Measurements from ENCODE around the gene BCKDHB. TPM values are rescaled to one million over a fixed set of nuclear protein-coding genes. Genes with fewer than 3 reads are reported as not detected.

Gene BCKDHB
- total RNA-seq, 1 experiment from 2014 or later = 24.3 TPM

DNA sequence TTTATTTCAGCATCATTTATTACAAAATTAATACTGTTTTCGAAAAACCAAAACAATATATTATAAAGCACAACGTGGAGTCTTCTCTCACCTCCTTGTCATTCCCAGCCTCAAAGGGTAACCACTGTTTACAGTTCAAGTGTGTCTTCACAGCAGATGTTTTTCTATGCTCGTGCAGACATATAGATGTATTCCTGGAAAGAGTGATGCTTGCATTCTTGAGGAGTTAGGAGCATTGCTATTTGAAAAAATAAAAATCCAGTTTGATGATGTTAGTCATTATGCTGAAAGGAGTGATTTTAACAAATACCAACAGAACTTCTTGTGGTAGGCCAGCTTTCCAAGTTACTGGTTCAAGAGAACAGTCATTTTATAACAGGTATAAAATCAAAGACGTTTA is 234.9 kb downstream of the BCKDHB start (continued):
- TF ChIP-seq PREB (CRISPR knock-in tag; IDR thresholded peaks at IDR 0.05; ENCODE audit: borderline replicate concordance) (no peak), HMGA2 (CRISPR knock-in tag; IDR thresholded peaks at IDR 0.05) (no peak), ZNF416 (CRISPR knock-in tag; IDR thresholded peaks at IDR 0.05) (no peak), TP53 (CRISPR knock-in tag; IDR thresholded peaks at IDR 0.05) (no peak)

GRCh38 chr6:80343511-80343910 is 237.0 kb downstream of the BCKDHB start:
- no peak overlapping the region for H3K27ac Mint-ChIP-seq
- ChIA-PET CTCF (no interaction called here), POLR2A (no interaction called here)
- TF ChIP-seq TEAD1 (CRISPR knock-in tag; IDR thresholded peaks at IDR 0.05) (no peak), IRF2 (CRISPR knock-in tag; IDR thresholded peaks at IDR 0.05; ENCODE audit: borderline replicate concordance, low read depth) (no peak), CREB1 (CRISPR knock-in tag; IDR thresholded peaks at IDR 0.05) (no peak), FOXJ3 (CRISPR knock-in tag; IDR thresholded peaks at IDR 0.05; ENCODE audit: borderline replicate concordance) (no peak), FOXP1 (CRISPR knock-in tag; IDR thresholded peaks at IDR 0.05; ENCODE audit: borderline replicate concordance) (no peak), ERG (CRISPR knock-in tag; IDR thresholded peaks at IDR 0.05) (no peak), TEAD4 (CRISPR knock-in tag; IDR thresholded peaks at IDR 0.05) (no peak), GABPB1 (CRISPR knock-in tag; IDR thresholded peaks at IDR 0.05) (no peak)
- H3K36me3 Mint-ChIP-seq = no peaks in the 10 kb centered on the region
- H3K4me1 Mint-ChIP-seq = peaks cover 8% of the 10 kb centered on the region
- no peaks in the 10 kb centered on the region for H3K9me3 Mint-ChIP-seq
- no peaks in the 10 kb centered on the region for H3K27me3 Mint-ChIP-seq (ENCODE audit: low read depth)
- ATAC-seq (no peak), DNase-seq (ENCODE audit: low spot score) (no peak)
- no peak overlapping the region for H3K4me3 Mint-ChIP-seq

DNA sequence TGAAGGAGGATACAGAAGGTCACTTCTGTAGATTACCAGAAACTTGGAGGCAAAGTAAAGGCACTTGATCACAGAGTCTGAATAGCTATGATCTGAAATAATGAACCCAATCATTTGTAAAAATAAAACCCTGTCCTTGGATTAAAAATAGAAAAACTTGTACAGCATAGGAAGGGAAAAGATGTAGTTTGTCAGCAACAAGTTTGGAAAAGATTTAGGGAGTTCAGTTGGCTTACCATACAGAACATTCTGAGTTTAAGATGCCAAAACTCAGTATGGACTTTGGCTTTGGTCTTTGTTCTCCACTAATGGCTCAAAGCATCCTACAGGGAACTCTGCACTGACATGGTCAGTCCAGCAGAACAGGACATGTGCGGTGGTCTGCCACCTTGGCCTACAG is 240.6 kb downstream of the BCKDHB start:
- H3K9me3 Mint-ChIP-seq = no peaks in the 10 kb centered on the region
- no peaks in the 10 kb centered on the region for H3K27me3 Mint-ChIP-seq (ENCODE audit: low read depth)
- H3K27ac Mint-ChIP-seq = no peak overlapping the region
- ChIA-PET POLR2A (no interaction called here), CTCF (no interaction called here)
- H3K4me3 Mint-ChIP-seq = no peak overlapping the region
- DNase-seq (ENCODE audit: low spot score) (no peak), ATAC-seq (no peak)
- no peaks in the 10 kb centered on the region for H3K36me3 Mint-ChIP-seq
- peaks cover 3% of the 10 kb centered on the region; the same call in 1 of the 2 replicates for H3K4me1 Mint-ChIP-seq
- TF ChIP-seq ZNF532 (CRISPR knock-in tag; IDR thresholded peaks at IDR 0.05; ENCODE audit: borderline replicate concordance) (no peak), TCF7 (CRISPR knock-in tag; IDR thresholded peaks at IDR 0.05; ENCODE audit: low read depth) (no peak), ZNF121 (CRISPR knock-in tag; IDR thresholded peaks at IDR 0.05) (no peak), NR3C1 (CRISPR knock-in tag; conservative IDR thresholded peaks at IDR 0.05; ENCODE audit: low read depth) (no peak), ZBTB21 (CRISPR knock-in tag; IDR thresholded peaks at IDR 0.05; ENCODE audit: borderline replicate concordance) (no peak), RORB (CRISPR knock-in tag; IDR thresholded peaks at IDR 0.05) (no peak)
- TF ChIP-seq, protein P1, sequence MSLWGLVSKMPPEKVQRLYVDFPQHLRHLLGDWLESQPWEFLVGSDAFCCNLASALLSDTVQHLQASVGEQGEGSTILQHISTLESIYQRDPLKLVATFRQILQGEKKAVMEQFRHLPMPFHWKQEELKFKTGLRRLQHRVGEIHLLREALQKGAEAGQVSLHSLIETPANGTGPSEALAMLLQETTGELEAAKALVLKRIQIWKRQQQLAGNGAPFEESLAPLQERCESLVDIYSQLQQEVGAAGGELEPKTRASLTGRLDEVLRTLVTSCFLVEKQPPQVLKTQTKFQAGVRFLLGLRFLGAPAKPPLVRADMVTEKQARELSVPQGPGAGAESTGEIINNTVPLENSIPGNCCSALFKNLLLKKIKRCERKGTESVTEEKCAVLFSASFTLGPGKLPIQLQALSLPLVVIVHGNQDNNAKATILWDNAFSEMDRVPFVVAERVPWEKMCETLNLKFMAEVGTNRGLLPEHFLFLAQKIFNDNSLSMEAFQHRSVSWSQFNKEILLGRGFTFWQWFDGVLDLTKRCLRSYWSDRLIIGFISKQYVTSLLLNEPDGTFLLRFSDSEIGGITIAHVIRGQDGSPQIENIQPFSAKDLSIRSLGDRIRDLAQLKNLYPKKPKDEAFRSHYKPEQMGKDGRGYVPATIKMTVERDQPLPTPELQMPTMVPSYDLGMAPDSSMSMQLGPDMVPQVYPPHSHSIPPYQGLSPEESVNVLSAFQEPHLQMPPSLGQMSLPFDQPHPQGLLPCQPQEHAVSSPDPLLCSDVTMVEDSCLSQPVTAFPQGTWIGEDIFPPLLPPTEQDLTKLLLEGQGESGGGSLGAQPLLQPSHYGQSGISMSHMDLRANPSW (CRISPR knock-in tag; conservative IDR thresholded peaks at IDR 0.05; ENCODE audit: low read depth) = no peak
- TF ChIP-seq, protein P2, sequence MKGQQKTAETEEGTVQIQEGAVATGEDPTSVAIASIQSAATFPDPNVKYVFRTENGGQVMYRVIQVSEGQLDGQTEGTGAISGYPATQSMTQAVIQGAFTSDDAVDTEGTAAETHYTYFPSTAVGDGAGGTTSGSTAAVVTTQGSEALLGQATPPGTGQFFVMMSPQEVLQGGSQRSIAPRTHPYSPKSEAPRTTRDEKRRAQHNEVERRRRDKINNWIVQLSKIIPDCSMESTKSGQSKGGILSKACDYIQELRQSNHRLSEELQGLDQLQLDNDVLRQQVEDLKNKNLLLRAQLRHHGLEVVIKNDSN (CRISPR knock-in tag; IDR thresholded peaks at IDR 0.05) = no peak
- TF ChIP-seq, protein P3, sequence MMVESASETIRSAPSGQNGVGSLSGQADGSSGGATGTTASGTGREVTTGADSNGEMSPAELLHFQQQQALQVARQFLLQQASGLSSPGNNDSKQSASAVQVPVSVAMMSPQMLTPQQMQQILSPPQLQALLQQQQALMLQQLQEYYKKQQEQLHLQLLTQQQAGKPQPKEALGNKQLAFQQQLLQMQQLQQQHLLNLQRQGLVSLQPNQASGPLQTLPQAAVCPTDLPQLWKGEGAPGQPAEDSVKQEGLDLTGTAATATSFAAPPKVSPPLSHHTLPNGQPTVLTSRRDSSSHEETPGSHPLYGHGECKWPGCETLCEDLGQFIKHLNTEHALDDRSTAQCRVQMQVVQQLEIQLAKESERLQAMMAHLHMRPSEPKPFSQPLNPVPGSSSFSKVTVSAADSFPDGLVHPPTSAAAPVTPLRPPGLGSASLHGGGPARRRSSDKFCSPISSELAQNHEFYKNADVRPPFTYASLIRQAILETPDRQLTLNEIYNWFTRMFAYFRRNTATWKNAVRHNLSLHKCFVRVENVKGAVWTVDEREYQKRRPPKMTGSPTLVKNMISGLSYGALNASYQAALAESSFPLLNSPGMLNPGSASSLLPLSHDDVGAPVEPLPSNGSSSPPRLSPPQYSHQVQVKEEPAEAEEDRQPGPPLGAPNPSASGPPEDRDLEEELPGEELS (CRISPR knock-in tag; IDR thresholded peaks at IDR 0.05) = no peak

Measured in WTC11 (cell line).